ENCODE data around the gene GPD1. TPM values are rescaled to one million over a fixed set of nuclear protein-coding genes. Genes with fewer than 3 reads are reported as not detected.
"Not testable (repeated sequence)": the region's sequence is repeated elsewhere in the genome, so short reads cannot be mapped to it uniquely, and the experiment has no call there.

The GPD1 gene
- total RNA-seq, 1 donor from 2014 or later = 14.2 TPM

DNA sequence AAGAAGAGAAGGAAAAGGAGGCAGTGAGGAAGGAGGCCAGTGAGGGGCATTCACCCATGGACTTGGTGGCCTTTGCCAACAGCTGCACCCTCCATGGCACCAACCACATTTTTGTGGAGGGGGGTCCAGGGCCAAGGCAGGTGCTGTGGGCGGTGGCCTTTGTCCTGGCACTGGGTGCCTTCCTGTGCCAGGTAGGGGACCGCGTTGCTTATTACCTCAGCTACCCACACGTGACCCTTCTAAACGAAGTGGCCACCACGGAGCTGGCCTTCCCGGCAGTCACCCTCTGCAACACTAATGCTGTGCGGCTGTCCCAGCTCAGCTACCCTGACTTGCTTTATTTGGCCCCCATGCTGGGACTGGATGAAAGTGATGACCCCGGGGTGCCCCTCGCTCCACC lies 30.1 kb upstream of the GPD1 start:
- DNase-seq = no peak

DNA sequence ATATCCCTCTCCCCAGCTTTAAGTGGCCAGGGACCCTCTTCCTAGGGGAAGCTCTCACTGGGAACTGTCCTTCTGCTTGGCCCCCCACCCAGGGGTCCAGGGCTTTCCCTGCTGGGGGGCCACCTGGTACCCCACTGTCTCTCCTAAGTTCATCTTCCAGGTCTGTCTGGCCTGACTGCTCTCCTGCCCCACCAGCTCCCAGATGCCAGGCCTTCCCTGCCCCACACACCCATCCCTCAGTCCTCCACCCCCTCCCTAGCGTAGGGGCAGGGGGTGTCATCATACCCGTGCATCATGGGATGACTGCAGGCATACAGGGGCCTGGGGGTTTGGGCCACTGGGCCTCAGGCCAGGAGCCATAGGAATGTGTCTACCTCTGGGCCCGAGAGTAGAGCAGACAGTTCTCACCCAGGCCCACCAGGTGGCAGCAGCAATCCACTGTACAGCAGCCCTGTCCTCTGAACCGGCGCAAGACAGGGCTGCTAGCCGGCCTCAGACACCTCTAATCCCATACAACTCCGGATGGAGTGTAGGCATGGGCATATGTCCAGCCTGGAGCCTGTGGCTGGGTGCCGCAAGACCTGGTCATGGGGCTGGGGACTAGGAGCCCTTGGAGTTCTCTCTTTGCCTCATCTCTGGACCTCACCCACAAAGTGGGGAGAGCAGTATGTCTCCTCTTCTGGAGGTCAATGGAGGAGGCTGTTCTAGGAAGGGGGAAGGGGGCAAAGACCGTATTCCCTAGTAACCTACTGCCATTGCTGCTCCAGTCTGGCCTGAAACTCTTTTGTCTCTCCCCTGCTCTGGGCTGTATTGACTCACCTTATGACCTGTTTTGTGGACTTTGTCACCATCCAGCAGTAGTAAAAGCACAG lies 28.6 kb upstream of the GPD1 start:
- DNase-seq = peak; percentile 75

DNA sequence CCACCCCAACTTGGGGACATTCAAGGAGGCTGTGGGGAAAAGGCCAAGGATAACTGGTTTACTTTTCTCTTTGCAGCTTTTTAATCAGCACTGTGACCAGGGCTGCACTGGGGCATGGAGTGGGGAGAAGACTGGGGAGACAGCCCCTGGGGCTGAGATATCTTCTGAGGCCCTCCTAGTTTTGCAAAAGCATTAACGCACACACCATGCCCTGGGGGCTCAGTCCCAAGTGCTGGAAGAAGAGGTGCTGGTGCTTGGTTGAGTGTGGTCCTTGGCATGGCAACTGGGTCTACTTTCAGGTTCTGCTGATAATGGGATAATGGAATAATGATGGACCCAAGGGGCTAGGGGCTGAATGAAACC lies 28.0 kb upstream of the GPD1 start:
- DNase-seq = no peak

DNA sequence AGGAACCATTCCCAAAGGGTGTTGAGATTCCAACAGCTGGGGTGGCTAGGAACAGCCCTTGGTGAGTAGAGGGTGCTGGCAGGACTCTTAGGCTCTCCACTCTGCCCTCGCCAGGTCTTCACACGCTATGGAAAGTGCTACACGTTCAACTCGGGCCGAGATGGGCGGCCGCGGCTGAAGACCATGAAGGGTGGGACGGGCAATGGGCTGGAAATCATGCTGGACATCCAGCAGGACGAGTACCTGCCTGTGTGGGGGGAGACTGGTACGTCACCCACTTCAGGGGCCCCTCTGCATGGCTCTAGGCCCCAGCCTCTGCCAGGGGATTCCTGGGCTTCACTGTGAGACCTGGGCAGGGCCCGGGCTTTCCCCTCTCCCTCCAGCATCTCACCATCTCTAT lies 26.7 kb upstream of the GPD1 start:
- DNase-seq = no peak

DNA sequence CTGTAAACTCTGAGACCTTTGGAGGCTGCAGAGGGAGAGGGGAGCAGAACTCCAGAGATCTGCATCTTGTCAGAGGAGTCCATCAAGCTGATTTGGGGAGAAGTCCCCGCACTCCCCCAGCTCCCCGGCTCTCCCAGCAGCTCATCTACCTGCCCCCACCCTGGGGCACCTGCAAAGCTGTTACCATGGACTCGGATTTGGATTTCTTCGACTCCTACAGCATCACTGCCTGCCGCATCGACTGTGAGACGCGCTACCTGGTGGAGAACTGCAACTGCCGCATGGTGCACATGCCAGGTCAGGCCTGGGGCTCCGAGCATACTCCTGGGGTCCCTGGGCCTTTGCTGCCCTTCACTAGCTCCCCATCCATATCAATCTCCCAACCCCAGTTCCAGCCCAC lies 25.5 kb upstream of the GPD1 start:
- DNase-seq = no peak

DNA sequence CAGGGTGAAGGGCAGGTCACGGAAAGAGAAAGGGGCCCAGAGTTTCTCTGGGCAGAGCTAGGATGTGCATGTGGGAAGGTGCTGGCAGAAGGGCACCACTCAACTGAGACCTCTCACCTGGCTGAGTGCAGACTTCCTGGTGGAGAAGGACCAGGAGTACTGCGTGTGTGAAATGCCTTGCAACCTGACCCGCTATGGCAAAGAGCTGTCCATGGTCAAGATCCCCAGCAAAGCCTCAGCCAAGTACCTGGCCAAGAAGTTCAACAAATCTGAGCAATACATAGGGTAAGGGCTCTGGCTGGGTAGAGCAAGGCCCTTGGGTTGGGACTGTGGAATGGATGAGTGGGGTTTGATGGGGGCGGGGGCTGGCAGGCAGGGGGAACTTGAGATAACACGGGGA lies 24.0 kb upstream of the GPD1 start:
- DNase-seq = no peak

DNA sequence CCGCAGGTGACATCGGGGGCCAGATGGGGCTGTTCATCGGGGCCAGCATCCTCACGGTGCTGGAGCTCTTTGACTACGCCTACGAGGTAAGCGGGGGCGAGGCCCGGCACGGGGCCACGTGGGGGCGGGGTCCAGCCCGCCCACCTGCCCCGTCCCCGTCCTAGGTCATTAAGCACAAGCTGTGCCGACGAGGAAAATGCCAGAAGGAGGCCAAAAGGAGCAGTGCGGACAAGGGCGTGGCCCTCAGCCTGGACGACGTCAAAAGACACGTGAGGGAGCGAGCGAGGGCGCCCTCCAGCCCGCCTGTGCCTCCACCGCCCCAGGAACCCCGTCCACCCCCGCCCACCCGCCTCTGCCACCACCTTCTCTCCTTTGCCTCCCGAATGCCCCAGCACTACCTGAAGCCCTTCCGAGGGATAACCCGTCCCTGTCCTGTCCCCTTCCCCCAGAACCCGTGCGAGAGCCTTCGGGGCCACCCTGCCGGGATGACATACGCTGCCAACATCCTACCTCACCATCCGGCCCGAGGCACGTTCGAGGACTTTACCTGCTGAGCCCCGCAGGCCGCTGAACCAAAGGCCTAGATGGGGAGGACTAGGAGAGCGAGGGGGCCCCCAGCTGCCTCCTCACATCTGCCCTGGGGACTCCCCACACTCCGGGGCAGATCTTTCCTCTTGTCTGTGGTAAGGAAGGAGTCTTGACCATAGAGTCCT lies 22.6 kb upstream of the GPD1 start:
- no peak for DNase-seq

DNA sequence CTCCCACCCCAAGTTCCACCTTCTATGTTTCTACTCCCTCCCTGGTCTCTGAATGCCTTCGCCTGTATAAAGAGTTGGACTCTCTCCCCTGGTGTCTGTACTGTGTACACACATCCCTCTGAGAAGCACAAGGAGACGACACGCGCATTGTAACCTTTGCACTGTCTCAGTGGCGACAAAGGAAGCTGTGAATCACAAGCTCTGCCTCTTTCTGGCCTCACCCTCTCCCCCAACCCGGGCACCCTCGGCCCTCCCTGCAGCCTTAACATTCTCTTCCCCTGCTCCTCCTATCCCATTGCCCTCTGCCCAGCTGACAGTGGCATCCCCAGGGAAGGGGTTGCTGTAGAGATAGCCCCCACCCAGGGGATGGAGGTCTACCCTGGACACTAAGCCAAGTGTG lies 21.2 kb upstream of the GPD1 start:
- no peak for DNase-seq

DNA sequence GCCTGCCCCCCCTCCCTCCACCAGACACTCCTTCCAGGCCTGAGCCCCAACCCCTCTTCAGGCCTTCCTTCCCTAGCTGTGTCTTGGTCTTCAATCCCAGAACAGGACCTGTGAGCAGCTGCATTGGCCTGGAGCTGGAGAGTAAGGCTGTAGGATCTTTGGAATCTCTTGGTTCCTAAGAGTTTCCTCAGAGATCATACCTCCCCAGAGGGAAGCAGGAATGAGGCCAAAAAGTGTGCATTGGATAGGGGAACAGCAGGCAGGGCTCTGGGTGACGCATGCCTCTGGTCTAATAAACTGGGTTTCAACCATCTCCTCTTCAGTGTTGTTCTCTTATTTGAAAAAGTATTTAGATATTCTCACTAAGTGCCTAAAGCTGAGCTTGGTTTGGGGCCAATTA lies 20.5 kb upstream of the GPD1 start:
- no peak for DNase-seq

DNA sequence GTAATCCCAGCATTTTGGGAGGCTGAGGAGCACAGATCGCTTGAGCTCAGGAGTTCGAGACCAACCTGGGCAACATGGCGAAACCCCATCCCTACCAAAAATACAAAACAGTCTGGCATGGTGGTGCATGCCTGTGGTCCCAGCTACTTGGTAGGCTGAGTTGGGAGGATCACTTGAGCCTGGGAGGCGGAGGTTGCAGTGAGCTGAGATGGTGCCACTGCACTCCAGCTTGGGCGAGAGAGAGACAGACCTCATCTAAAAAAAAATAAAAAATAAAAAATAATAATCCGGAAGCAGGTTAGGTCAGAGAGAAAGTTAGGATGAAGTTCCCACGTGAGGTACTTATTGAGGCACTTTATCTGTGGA lies 19.4 kb upstream of the GPD1 start:
- not testable (repeated sequence) for DNase-seq

DNA sequence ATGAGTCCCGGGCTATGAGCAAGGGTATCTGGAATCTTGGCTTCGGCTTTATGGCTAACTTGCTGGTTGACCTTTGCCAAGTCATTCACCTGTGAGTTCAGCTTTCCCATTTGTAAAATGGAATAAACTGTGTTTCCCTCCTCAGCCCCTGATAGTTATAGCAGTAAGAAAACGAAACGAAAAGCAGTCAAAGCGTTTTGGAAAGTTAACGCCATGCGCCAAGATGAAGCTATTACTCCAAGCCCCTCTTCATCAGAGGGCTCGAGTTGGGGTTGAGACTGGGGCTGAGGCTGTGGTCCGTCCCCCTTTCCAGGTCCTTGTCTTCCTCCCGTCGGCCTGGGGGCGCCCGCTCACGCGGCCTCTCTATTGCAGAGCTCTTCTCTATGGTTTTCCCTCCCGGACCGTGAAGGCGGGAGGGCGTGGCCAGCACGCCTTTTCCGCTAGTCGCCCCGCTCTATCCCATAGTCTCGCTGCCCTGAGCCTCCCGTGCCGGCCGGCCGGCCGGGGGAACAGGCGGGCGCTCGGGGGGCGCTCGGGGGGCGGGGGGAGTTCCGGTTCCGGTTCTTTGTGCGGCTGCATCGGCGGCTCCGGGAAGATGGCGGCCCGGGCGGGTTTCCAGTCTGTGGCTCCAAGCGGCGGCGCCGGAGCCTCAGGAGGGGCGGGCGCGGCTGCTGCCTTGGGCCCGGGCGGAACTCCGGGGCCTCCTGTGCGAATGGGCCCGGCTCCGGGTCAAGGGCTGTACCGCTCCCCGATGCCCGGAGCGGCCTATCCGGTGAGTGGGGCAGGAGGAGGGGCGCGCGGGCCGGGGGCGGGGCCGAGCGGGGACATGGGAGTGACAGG lies 18.8 kb upstream of the GPD1 start, which contains the start of gene SMARCD1:
SMARCD1 (plus strand) TSS at position 568 of the 840 bp plus-strand sequence; CDS start at position 596, 28 bp downstream.
- peak; percentile 90 for DNase-seq

DNA sequence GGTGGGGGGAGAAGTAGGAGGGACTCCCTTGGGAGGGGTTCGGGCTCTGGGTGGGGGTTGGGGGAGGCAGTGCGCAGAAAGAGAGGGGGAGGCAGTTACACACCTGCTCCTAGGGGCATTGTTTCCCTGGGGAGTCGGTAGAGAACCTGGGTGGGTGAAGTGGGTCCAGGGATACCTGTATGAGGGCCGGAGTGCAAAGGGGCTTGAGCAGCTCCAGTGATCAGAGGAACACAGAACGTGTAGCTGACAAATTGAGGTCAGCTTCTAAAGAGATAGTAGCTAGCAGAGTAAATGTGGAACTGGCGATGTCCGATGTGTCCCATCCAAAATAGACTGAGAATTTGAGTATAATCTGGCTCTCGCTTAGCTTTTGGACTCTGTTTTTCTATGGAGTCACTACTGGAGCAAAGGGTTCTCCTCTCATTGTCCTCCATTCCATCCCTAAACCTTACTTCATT lies 18.2 kb upstream of the GPD1 start:
- DNase-seq = no peak

DNA sequence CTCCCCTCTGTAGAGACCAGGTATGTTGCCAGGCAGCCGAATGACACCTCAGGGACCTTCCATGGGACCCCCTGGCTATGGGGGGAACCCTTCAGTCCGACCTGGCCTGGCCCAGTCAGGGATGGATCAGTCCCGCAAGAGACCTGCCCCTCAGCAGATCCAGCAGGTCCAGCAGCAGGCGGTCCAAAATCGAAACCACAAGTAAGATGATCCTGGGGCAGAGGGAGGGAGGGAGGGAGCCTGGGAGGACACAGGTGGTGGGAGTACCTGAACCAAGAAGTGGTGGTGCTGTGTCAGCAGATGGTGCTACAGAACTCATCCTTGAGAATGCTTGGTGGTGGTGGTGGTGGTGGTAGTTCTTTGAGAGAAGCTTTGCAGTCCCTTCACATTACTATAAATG lies 17.7 kb upstream of the GPD1 start:
- DNase-seq = no peak

DNA sequence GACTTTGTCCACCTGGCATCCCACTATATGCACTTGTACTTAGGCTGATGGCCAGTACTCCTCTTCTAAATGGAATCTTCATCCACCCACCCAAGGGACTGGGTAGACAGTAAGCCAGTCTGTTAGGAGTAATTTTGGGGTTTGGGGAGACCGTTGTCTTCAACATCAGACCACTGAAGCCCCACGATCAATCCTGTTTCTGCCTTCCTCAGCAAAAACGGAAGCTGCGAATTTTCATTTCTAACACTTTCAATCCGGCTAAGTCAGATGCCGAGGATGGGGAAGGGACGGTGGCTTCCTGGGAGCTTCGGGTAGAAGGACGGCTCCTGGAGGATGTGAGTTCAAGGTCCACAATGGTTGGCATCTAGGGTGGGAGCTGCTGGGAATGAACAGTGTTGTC lies 16.7 kb upstream of the GPD1 start:
- DNase-seq = no peak

DNA sequence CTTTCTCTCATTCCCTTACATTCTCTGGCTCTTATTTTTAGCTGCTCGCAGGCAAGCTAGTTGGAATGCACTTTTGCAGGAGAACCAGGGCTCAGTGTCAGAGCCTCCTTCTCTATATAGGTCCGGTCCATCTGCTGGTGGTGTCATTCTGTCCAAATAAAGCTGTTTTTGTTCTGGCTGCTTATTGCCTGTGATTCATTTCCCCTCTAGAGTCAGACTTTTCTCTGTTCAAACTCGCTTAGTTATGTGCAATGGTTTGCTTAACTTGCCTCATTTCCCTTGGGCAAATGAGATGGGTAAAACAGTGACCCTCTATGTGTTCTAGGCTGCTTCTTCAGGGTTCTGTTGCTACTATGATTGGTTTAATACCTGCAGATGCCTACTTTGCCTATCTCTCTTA lies 15.8 kb upstream of the GPD1 start:
- DNase-seq = no peak

DNA sequence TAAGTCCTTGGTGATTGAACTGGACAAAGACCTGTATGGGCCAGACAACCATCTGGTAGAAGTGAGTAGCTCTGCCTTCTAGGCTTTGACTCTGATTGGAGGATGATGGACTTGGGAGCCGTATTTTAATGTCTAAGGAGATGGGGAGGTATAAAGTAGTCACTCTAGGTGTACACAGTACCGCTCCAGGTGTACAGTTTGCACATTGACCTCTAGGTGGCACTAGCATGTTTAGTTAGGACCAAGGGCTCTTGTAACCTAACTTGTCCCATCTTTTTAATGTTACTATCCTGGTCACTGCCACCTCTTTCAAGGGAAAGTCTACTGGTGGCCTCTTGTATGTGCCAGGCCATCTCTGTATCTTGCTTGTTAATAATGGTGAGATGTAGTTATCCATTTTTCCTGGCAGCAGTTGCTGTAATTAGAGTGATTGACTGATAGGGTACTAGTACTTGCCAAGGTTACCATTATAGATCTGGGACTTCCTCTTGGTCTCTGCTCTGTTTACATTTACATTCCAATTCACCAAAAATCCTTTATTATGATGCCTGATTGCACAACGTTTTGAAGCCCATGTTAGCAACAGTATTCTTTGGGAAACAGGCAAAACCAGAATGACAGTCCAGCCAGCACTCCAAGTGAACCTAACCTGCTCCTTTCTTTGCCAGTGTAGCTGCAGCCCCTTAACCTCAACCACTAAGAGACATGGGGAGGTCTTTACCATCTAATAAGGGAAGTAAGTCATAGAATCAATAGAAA lies 15.1 kb upstream of the GPD1 start:
- no peak for DNase-seq

DNA sequence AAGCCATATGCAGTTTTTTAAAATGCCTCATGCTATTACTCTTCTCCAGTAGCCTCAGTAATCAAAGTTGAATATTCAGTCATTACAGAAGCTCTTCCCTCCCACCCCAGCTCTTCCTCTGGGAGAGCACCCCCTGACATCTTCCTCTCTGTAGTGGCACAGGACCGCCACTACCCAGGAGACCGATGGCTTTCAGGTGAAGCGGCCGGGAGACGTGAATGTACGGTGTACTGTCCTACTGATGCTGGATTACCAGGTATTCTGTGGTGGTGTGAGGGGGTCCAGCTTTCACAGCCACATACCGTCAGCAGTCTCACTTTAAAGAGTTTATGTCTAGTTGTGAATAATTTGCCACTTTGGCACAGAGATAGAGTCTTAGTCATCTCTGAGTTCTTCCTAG lies 14.1 kb upstream of the GPD1 start:
- DNase-seq = no peak

DNA sequence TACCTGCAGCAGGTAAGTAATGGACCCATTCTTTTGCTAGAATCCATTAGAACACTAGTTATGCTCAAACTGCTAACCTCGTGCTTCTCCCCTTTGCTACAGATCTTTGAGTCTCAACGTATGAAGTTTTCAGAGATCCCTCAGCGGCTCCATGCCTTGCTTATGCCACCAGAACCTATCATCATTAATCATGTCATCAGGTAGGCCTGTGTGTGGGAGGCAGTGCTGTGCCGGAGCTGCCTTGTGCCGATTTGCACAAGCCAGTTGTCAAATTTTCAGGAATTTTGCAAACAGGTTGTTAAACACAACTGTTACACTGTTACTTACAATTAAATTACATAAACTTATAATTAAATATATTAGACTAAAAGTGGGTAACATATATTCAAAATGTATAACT lies 13.4 kb upstream of the GPD1 start:
- DNase-seq = no peak

DNA sequence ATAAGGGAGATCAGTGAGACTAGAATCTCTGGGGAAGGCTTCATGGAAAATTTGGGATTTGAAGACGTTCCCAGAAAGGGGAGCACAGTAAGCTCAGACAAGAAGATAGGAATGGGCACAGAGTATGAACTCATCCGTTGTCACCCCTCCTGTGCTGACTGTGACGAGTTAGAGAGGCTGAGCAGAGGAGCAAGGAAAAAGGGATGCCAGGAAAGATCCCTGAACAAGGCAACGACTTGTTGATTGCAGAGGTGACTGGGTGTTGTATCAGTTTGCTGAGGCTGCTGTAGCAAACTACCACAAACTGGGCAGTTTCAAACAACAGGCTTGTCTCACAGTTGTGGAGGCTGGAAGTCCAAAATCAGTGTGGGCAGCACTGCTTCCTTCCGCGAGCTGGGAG lies 5.9 kb upstream of the GPD1 start:
- DNase-seq = no peak

DNA sequence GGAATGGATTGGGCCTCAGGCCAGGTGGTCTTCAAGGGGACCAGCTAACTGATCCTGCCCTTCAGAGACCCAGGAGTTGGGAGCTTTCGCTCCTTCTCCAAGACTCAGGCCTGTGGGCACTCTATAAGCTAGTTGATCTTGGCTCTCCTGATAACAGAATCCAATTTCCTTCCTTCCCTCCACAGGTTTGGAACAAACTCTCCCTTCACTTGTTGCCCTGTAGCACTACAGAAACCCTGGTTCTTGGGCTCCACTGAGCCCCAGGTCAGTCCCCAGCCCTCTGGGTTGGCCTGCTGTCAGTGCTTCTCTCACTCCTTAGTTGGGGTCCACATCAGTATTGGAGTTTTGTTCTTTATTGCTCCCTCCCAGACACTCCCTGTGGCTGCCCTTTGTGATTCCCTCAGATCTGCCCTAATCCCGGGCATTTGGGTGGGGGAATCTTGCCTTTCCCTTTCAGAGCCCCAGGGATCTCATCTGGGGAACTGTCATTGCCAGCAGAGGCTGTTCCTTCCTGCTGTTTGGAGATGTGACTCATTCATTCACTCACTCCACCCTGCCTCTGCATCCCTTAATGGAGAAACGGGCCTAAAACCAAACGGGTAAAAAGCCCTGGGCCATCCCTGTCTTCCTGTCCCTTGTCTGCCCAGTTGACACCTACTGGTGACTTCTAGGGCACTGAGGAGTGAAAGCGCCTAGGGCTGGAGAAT lies 4.4 kb upstream of the GPD1 start:
- no peak for DNase-seq

DNA sequence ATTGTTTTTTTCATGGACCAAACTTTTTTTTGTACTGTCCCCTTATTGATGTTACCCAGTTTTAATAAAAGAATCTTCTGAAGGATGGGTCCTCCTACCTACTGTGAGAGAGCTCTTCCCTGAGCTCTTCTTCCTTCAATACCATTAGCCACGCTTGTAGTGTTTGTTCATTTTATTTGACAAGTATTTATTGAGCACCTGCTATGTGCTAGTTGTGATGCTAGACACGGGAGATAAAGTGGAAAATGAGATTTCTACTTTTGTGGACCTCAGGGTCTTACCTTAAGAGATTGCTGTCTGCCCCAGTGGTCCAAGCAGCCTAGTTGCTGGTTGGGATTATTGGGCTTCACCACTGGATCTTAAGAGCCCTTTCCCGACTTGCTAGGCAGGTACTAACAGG lies 3.2 kb upstream of the GPD1 start:
- DNase-seq = no peak

DNA sequence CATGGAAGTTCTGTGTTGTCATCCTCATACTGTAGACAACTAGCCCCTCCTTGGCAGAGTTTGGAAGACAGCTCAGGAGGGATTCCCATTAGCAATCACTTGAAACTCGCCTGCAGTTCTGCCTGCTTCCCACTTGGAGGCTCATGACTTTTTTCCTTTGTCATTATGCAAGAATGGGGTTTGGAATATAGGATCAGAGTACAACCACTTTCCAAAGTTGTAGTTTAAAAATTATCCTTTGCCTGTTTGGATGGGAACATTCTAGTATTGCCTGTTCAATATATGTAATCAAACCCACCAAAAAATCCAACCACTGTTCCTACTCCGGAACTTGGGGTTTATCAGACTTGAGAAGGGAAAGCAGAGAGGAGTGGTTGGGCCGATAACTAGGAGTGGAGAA lies 2.1 kb upstream of the GPD1 start:
- DNase-seq = no peak
